Neutrophil (primary cell): ENCODE data around the gene TSPAN4.
A peak's percentile ranks its signal among the peaks of the same experiment; 100 is the strongest.

ENCODE experiments used
- H3K27ac ChIP-seq: fragments of 200-600 bp; sonication (generic); 2 replicates; pipeline ENCODE4 v1.5.1; 2016; ENCODE audit warnings: mild to moderate bottlenecking, moderate library complexity
- H3K27me3 ChIP-seq: fragments of 200-600 bp; sonication (generic); 2 replicates; pipeline ENCODE4 v1.6.0; 2016; ENCODE audit warnings: mild to moderate bottlenecking
- H3K36me3 ChIP-seq: fragments of 200-600 bp; sonication (generic); 2 replicates; pipeline ENCODE4 v1.5.1; 2017
- H3K4me1 ChIP-seq, 2 experiments: fragments of 200-600 bp in 1 of 2; sonication (generic) in 1 of 2; 1 replicate in 1 of 2; 2 replicates in 1 of 2; pipeline versions ENCODE4 v1.5.1 to v1.6.1; 2013 to 2016; ENCODE audit warnings: low read depth in 1 of 2, low read length in 1 of 2, mild to moderate bottlenecking in 1 of 2, moderate library complexity in 1 of 2; ENCODE audit not compliant: control insufficient read depth in 1 of 2, insufficient read depth in 1 of 2
- H3K4me3 ChIP-seq, 2 experiments: fragments of 200-600 bp in 1 of 2; sonication (generic) in 1 of 2; 1 replicate in 1 of 2; 2 replicates in 1 of 2; pipeline ENCODE4 v1.5.1; 2013 to 2016; ENCODE audit warnings: low read depth in 1 of 2, low read length in 1 of 2, mild to moderate bottlenecking in 1 of 2, moderate library complexity in 1 of 2
- H3K9me3 ChIP-seq: fragments of 200-600 bp; sonication (generic); 2 replicates; pipeline ENCODE4 v1.5.1; 2016
- TF ChIP-seq, protein P1 (sequence below): fragments of 200-600 bp; sonication (generic); IDR thresholded peaks from 2 replicates; pipeline ENCODE4 v1.5.1; 2016; ENCODE audit warnings: antibody characterized with exemption

TSPAN4 gene

DNA sequence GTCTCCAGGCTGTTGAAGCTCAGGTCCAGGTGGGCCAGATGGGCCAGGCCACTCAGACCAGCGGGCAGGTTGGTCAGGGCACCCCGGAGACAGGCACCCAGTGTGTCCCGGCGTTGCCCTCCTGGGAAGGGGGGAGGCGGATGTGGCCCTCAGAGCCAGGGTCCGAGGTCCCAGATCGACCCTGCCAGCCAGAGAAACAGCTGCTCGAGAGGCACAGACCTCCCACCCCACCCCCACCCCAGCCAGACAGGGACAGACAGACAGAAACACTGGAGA lies 39.2 kb upstream of the TSPAN4 start:
- Histone ChIP-seq H3K9me3 (no peaks in the 10 kb centered on the region), H3K27me3 (no peaks in the 10 kb centered on the region), H3K36me3 (no peaks in the 10 kb centered on the region), H3K27ac (no peak overlapping the region), H3K4me3 (no peak overlapping the region), H3K4me1 (peaks cover 20 to 28% of the 10 kb centered on the region in 2 experiments)
- TF ChIP-seq, protein P1, sequence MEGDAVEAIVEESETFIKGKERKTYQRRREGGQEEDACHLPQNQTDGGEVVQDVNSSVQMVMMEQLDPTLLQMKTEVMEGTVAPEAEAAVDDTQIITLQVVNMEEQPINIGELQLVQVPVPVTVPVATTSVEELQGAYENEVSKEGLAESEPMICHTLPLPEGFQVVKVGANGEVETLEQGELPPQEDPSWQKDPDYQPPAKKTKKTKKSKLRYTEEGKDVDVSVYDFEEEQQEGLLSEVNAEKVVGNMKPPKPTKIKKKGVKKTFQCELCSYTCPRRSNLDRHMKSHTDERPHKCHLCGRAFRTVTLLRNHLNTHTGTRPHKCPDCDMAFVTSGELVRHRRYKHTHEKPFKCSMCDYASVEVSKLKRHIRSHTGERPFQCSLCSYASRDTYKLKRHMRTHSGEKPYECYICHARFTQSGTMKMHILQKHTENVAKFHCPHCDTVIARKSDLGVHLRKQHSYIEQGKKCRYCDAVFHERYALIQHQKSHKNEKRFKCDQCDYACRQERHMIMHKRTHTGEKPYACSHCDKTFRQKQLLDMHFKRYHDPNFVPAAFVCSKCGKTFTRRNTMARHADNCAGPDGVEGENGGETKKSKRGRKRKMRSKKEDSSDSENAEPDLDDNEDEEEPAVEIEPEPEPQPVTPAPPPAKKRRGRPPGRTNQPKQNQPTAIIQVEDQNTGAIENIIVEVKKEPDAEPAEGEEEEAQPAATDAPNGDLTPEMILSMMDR: no peak

DNA sequence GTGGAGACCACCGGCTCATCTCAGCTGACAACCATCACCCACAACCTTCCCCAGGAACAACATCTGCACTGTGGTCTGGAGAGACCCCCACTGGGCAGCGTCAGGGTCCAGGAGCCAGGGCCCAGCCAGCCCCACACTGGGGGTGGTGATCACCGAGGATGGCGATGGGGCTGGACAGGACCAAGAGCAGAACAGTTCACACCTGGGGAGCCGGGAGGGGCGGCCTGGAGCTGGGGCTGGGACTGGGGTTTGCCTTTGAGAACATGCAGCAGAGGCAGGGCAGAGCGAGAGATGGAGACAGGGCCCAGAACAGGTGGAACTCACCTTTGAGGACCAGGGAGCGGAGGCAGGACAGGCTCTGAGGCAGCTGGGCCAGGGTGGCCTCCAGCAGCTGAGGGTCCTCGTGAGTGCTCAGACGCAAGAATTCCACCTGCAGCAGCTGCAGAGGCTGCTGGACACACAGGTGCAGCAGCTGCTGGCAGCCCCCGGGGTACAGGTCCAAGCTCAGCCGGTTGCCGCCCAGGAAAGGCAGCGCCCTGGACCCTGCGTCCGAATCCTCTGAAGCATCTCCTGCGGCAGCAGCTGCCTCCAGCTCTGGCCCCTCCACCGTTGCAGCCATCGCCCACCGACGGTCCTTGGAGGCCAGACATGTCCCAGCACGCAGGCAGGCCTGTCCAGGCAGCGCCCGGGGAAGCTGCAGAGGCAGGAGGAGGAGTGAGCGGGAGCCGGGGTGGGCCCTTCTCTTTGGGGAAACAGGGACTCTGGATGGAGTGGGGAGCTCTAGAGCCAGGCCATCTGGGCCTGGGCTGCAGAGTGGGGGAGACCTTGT lies 38.7 kb upstream of the TSPAN4 start:
- Histone ChIP-seq H3K4me3 (peak overlapping the region; percentile 65 to 75), H3K27me3 (no peaks in the 10 kb centered on the region), H3K9me3 (no peaks in the 10 kb centered on the region), H3K27ac (peak overlapping the region; percentile 81), H3K4me1 (peaks cover 24 to 31% of the 10 kb centered on the region in 2 experiments), H3K36me3 (no peaks in the 10 kb centered on the region)
- TF ChIP-seq, protein P1: no peak

DNA sequence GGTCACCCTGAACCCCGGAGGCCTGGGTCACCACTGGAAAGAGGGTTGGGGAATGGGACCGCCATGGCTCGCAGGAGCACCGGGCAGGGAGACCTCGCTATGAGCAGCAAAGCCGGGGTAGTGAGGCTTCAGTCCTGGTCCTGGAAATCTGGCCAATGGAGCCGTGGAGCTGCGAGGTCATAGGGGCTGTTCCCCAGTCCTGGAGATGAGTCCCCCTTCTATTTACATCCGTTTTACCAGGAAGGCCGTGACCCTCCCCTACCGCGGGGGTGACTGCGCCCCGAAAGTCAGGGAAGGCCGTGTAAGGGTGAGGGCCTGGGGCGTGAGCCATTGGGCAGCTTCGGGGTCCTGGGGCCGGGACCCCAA lies 38.1 kb upstream of the TSPAN4 start:
- Histone ChIP-seq H3K9me3 (no peaks in the 10 kb centered on the region), H3K4me1 (peaks cover 26 to 35% of the 10 kb centered on the region in 2 experiments), H3K4me3 (peak overlapping the region; percentile 65 to 75), H3K27ac (peak overlapping the region; percentile 81), H3K27me3 (no peaks in the 10 kb centered on the region), H3K36me3 (no peaks in the 10 kb centered on the region)
- TF ChIP-seq, protein P1: no peak

DNA sequence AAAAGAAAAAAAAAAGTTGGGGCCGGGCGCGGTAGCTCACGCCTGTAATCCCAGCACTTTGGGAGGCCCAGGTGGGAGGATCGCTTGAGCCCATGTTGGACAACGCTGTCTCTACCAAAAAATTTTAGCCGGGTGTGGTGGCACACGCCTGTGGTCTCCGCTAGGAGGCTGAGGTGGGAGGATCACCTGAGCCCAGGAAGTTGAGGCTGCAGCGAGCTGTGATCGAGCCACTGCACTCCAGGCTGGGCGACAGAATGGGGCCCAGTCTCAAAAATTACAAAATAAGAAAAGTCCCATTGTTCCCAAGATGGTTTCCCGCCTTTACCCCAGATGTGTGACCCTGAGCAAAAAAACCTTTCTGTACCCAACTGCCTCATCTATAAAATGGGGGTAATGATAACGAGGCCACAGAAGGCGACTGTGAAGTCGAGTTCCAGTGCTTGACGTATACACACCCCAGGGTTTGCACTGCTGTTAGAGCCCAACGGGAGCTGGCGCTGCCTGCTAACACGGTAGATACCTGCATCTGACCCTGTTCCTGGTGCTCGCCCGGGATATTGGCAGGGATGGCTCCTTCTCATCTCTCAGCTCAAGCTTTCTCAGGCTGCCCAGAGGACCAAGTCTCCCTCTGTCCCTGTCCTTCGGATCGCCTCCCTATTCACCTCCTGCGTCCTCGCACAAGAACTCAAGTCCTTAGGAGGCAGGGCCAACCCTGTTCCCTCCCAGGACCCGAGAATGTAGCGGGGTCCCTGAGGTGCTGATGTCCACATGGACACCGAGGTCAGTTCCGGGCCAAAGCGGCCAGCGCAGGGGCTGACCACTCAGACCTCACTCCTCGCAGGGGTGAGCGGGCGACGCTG lies 34.0 kb upstream of the TSPAN4 start:
- H3K27me3 ChIP-seq: no peaks in the 10 kb centered on the region
- H3K4me1 ChIP-seq: peaks cover 46 to 51% of the 10 kb centered on the region in 2 experiments
- peaks cover 19% of the 10 kb centered on the region for H3K36me3 ChIP-seq
- H3K27ac ChIP-seq: peak overlapping the region; percentile 93
- TF ChIP-seq, protein P1: no peak
- no peaks in the 10 kb centered on the region for H3K9me3 ChIP-seq
- H3K4me3 ChIP-seq: peak overlapping the region; percentile 59 to 98

DNA sequence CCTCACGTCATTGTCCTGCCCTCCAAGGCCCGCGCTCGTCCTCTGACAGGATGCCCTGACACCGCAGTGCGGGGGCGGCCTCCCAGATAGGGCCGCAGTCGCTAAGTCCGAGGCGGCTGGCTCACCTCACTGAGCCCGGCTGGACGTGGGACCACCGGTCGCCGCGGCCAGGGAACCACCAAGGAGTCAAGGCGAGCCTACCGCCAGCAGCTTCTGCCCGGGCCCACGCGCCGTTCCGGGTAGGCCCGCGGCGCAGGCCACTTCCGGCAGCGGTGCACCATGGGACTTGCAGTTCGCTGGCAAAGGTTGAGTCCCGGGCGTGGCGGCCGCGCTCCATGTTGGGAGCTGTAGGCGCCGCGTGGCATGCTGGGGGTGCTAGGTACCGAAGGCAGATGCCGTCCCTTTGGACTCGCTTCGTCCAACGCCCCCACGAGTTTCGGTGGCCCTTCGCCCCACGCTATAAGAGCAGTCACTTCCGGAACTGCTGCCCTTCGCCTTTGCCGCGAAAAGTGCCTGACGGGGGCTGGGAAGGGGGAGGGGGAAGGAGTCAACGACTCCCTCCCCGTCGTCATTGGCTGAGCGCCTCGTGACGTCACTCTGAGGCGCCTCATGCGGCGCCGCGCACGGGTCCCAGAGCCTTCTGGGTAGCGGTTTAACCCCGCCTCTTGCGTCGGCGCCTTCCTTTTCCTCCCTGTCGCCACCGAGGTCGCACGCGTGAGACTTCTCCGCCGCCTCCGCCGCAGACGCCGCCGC lies 33.2 kb upstream of the TSPAN4 start, which contains the start of gene RPLP2:
Gene RPLP2, plus strand, starts transcription at position 681 of the 753 bp plus-strand sequence. CDS start 268 bp downstream, outside the sequence.
- Histone ChIP-seq H3K36me3 (peaks cover 19% of the 10 kb centered on the region), H3K27me3 (no peaks in the 10 kb centered on the region), H3K4me3 (peak within 1 kb of the TSS; percentile 59 to 98), H3K4me1 (peaks cover 38 to 43% of the 10 kb centered on the region in 2 experiments), H3K9me3 (no peaks in the 10 kb centered on the region), H3K27ac (peak within 1 kb of the TSS; percentile 93)
- TF ChIP-seq, protein P1: peak; percentile 46
